Stomach (tissue), 9 donors: ENCODE data around the gene FA2H. TPM values are rescaled to one million over a fixed set of nuclear protein-coding genes. Genes with fewer than 3 reads are reported as not detected.

Source experiments
- DNase-seq, 2 donors: peaks; one replicate each; pipeline versions ENCODE4 v3.0.0 to v3.0.0-alpha.2; 2013 to 2019
- H3K27ac ChIP-seq, 5 donors: fragments of 200-600 bp in 4 of 5; sonication (generic) in 4 of 5; one replicate each; pipeline ENCODE4 v1.5.1; 2013 to 2019; ENCODE audit warnings: mild to moderate bottlenecking in 1 of 5, moderate library complexity in 1 of 5
- H3K27me3 ChIP-seq, 3 donors: fragments of 200-600 bp; sonication (generic); one replicate each; pipeline ENCODE4 v1.5.1; 2017 to 2019; ENCODE audit warnings: mixed run types in 1 of 3
- H3K36me3 ChIP-seq, 4 donors: fragments of 200-600 bp; sonication (generic); 1 replicate in 3 of 4; 2 replicates in 1 of 4; pipeline ENCODE4 v1.5.1; 2016 to 2019
- H3K4me1 ChIP-seq, 4 donors: fragments of 200-600 bp; sonication (generic); one replicate each; pipeline ENCODE4 v1.5.1; 2016 to 2019
- H3K4me3 ChIP-seq, 4 donors: fragments of 200-600 bp; sonication (generic) in 3 of 4; one replicate each; pipeline ENCODE4 v1.5.1; 2016 to 2019; ENCODE audit warnings: mild to moderate bottlenecking in 1 of 4
- H3K9me3 ChIP-seq, 4 donors: fragments of 200-600 bp; sonication (generic); one replicate each; pipeline ENCODE4 v1.5.1; 2016 to 2019
- CTCF ChIP-seq, 7 experiments: fragments of 450-650 bp in 4 of 7; fragments of 200-600 bp in 3 of 7; sonication (generic) in 3 of 7; IDR thresholded peaks; one replicate each; pipeline ENCODE4 v1.5.1; 2016 to 2019; ENCODE audit warnings: antibody characterized with exemption in 7 of 7, control low read depth in 2 of 7, mild to moderate bottlenecking in 1 of 7
- EP300 ChIP-seq: sonication (generic); formaldehyde crosslinking; IDR thresholded peaks from one replicate; pipeline ENCODE4 v1.6.1; 2017; ENCODE audit warnings: antibody characterized with exemption
- POLR2A ChIP-seq, 4 donors: fragments of 450-650 bp; IDR thresholded peaks; one replicate each; pipeline ENCODE4 v1.6.1; 2016; ENCODE audit warnings: antibody characterized with exemption in 4 of 4, control low read depth in 2 of 4, mild to moderate bottlenecking in 1 of 4, moderate library complexity in 1 of 4
- POLR2AphosphoS5 ChIP-seq, 3 donors: sonication (generic); formaldehyde crosslinking; IDR thresholded peaks; one replicate each; pipeline ENCODE4 v1.6.1; 2016; ENCODE audit warnings: antibody characterized with exemption in 3 of 3
- WGBS, 5 donors: extraction: QIAGEN DNeasy Blood & Tissue Kit in 3 of 5; methylation state at CpG; one replicate each; pipeline versions ENCODE4 v1.1.5 to v1.1.7; 2013 to 2018; 5-methylcytosine and 5-hydroxymethylcytosine counted together
- intact Hi-C: fragments of 100-400 bp; cut with DNase I; formaldehyde crosslinking; loops from one replicate; pipeline ENCODE4 v1.15.1; 2023; ENCODE audit warnings: low total_unique reads
- polyA plus RNA-seq, 3 donors: library from polyadenylated mRNA; stranded (reverse); fragments of 200-250 nt; gene quantifications; one replicate each; pipeline ENCODE4 v1.2.3, GENCODE V29; 2013
- total RNA-seq, 5 donors: library from RNA; depleted of rRNA; stranded (reverse); fragments of >200 nt; gene quantifications; one replicate each; pipeline versions ENCODE4 v1.1.0 to v1.2.3, GENCODE V29; 2014 to 2016
- donor health status: healthy with polysubstance abuse.
- donor health status: Bipolar disorder and iron deficiency.
- donor health status: healthy.

The FA2H gene
- total and polyA plus RNA-seq, 8 donors = 1.8 to 64.2 (median 15.7) TPM

GRCh38 chr16:74698222-74698621 lies 76.4 kb downstream of the FA2H start:
- Histone ChIP-seq H3K36me3 (peaks cover 3 to 22% (median 15%) of the 10 kb centered on the region in 4 donors), H3K4me1 (peaks cover 18 to 59% (median 32%) of the 10 kb centered on the region in 4 donors), H3K27me3 (no peaks in the 10 kb centered on the region), H3K27ac (peak overlapping the region in 4 of 5 donors; percentile 14 to 92 (median 62)), H3K4me3 (peak overlapping the region in 2 of 4 donors; percentile 63 to 76), H3K9me3 (no peaks in the 10 kb centered on the region)
- intact Hi-C loops = no loop called here
- WGBS, 5 donors = 46 to 52% (median 48%) methylated on average over 4 of the region's 4 CpGs
- no peak for DNase-seq
- TF ChIP-seq CTCF (IDR thresholded peaks at IDR 0.05) = no peak
- TF ChIP-seq EP300 = no peak
- no peak for TF ChIP-seq POLR2AphosphoS5 (IDR thresholded peaks at IDR 0.05)
- no peak for TF ChIP-seq POLR2A (IDR thresholded peaks at IDR 0.05)

GRCh38 chr16:74695450-74696422 lies 78.9 kb downstream of the FA2H start:
- intact Hi-C loops = no loop called here
- 47 to 54% (median 49%) methylated on average over 19 of the region's 19 CpGs for WGBS, 5 donors
- Histone ChIP-seq H3K4me1 (peaks cover 8 to 45% (median 25%) of the 10 kb centered on the region in 4 donors), H3K4me3 (peak overlapping the region; percentile 39 to 47 (median 40)), H3K27ac (peak overlapping the region in 4 of 5 donors; percentile 39 to 59 (median 50)), H3K36me3 (peaks cover 11 to 45% (median 37%) of the 10 kb centered on the region in 4 donors), H3K9me3 (no peaks in the 10 kb centered on the region), H3K27me3 (no peaks in the 10 kb centered on the region)
- TF ChIP-seq CTCF (IDR thresholded peaks at IDR 0.05) (peak in 1 of 7 experiments; percentile 8), EP300 (no peak), POLR2AphosphoS5 (IDR thresholded peaks at IDR 0.05) (peak; percentile 39 to 66 (median 64))
- DNase-seq = peak; percentile 80 to 95

GRCh38 chr16:74691093-74691855 lies 83.3 kb downstream of the FA2H start:
- H3K4me3 ChIP-seq = no peak overlapping the region
- TF ChIP-seq EP300 = no peak
- no peak for TF ChIP-seq CTCF (IDR thresholded peaks at IDR 0.05)
- TF ChIP-seq POLR2AphosphoS5 (IDR thresholded peaks at IDR 0.05) = no peak
- TF ChIP-seq POLR2A (IDR thresholded peaks at IDR 0.05) = no peak
- intact Hi-C loops = no loop called here
- peaks cover 11 to 89% (median 71%) of the 10 kb centered on the region in 4 donors for H3K36me3 ChIP-seq
- no peaks in the 10 kb centered on the region for H3K9me3 ChIP-seq
- H3K4me1 ChIP-seq = peaks cover 0 to 9% (median 4%) of the 10 kb centered on the region in 4 donors
- DNase-seq = no peak
- WGBS, 5 donors = 83 to 90% (median 88%) methylated on average over 10 of the region's 10 CpGs
- no peak overlapping the region for H3K27ac ChIP-seq
- no peaks in the 10 kb centered on the region for H3K27me3 ChIP-seq

GRCh38 chr16:74682556-74682955 lies 92.1 kb downstream of the FA2H start:
- no peak overlapping the region for H3K4me3 ChIP-seq
- H3K27me3 ChIP-seq = no peaks in the 10 kb centered on the region
- H3K27ac ChIP-seq = no peak overlapping the region
- no peaks in the 10 kb centered on the region for H3K9me3 ChIP-seq
- no peak for DNase-seq
- TF ChIP-seq CTCF (IDR thresholded peaks at IDR 0.05) (no peak), POLR2AphosphoS5 (IDR thresholded peaks at IDR 0.05) (no peak), POLR2A (IDR thresholded peaks at IDR 0.05) (no peak), EP300 (no peak)
- H3K4me1 ChIP-seq = no peaks in the 10 kb centered on the region
- WGBS, 5 donors = 81 to 88% (median 84%) methylated on average over 11 of the region's 11 CpGs
- intact Hi-C loops = no loop called here
- peaks cover 28 to 99% (median 91%) of the 10 kb centered on the region in 4 donors for H3K36me3 ChIP-seq
